Effector CD8-positive, alpha-beta T cell (primary cell): ENCODE data around the gene XAGE2.
"Not testable (repeated sequence)": the region's sequence is repeated elsewhere in the genome, so short reads cannot be mapped to it uniquely, and the experiment has no call there.

Experiments
- DNase-seq: peaks from one replicate; lab custom pipeline; 2025; lab: John Stamatoyannopoulos, UW
- total RNA-seq, 4 experiments: gene quantifications; one replicate each; lab custom pipeline; 2026; lab: John Stamatoyannopoulos, UW

Gene XAGE2, protein sequence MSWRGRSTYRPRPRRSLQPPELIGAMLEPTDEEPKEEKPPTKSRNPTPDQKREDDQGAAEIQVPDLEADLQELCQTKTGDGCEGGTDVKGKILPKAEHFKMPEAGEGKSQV
- total RNA-seq, result 0 reads per million in 4 experiments

DNA sequence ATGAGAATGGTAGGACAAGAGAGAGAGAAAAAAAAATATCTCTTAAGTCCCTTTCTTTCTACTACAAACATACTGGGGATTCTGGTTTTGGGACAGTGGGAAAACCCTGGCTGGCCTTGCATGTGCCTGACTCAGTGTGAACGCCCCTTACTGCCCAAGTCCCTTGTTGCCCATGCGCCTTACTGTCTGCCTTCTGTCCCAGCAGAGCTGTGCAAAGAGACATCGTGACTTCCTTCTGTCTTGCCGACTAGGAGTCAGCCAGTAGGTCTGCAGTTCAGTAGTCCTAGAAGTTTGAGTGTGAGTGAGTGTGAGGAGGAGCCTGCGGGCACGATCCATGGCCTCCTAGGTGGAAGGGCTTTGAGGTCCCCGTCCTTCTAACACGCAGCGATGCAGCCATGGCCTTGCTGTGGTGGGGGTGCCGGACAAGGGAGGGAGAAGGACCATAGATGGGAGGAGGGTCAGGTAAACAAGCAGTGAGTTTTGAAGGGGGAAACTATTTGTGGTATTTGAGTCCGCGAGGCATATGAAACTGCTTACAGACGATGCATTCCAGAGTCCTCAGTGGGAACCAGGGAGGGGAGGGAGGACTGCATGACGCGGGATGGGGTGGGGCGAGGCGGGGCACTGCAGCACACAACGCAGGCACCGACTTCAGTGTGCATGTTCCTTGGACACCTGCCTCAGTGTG lies at the start of gene XAGE2:
TSS of gene XAGE2 (plus strand) at position 654 of the 688 bp plus-strand sequence. CDS start 994 bp downstream, outside the sequence.
- DNase-seq, result no peak

DNA sequence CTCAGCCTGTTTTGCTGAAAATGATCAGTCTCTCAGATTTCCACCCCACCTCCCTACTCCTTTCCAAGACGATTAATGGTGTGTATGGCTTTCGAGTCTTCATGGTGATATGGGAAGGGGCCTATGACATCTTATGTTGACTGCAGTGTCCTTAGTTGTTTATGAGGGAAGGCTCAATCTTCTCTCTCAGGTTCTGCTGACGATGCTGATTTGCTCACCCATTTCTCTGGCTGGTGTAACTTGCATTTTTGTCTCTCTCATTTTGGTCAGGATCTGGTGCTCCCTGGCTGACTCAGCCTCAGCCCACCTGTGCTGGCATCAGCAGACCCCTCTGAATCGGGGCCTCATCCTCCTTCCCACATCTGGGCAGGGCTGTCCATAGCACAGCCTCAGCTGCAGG lies 31.4 kb upstream of the XAGE2 start:
- DNase-seq, result no peak

DNA sequence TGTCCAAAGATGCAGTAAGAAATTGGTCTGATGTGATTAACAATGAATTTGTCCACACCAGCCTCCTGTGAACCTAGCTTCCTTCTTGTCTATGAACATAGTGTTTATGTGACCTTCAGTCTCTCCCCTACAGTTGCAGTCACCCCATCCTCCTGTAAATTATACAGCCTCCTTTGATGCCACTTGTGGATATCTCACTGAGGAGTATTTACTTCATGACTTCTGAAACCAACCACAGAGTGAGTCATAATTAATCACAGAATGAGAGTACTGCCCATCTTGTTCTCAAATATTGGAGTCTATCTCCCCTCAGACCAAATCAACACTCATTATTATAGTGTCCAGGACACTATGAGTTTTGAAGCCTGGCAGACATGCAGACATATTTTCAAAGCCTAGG lies 27.3 kb upstream of the XAGE2 start:
- no peak for DNase-seq

DNA sequence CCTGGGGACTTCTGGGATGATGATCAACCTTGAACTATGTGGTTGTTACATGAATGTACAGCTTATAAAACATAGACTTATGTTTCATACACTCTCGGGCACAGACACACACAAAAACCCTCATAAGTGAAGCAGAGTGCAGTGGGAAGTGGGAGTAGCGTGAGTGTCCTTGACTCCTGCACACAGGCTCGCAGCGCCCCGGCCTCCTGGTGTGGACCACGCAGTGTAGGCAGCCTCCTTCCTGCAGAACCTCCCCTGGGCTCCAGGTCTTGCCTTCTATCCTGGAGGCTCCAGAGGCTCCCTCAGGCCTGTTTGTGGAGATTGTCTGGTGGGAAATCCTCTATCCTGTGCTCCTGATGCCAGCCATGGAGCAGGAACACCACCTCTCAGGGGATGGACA lies 25.7 kb upstream of the XAGE2 start:
- not testable (repeated sequence) for DNase-seq

DNA sequence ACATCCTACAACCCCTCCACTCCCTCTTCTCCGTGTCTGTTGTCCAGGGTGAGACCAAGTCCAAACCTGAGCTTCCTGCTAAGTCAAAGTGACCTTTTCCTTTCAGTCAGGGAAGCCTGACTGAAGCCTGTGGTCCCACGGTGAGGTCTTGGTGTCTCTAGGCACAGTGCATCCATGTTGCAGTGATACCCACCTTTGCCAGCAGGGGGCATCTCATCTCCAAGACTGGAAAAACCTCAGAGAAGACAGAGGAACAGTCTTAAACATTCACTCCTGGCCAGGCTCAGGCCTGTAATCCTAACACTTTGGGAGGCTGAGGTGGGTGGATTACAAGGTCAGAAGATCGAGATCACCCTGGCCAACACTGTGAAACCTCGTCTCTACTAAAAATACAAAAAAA lies 23.4 kb upstream of the XAGE2 start:
- peak; percentile 0 for DNase-seq

DNA sequence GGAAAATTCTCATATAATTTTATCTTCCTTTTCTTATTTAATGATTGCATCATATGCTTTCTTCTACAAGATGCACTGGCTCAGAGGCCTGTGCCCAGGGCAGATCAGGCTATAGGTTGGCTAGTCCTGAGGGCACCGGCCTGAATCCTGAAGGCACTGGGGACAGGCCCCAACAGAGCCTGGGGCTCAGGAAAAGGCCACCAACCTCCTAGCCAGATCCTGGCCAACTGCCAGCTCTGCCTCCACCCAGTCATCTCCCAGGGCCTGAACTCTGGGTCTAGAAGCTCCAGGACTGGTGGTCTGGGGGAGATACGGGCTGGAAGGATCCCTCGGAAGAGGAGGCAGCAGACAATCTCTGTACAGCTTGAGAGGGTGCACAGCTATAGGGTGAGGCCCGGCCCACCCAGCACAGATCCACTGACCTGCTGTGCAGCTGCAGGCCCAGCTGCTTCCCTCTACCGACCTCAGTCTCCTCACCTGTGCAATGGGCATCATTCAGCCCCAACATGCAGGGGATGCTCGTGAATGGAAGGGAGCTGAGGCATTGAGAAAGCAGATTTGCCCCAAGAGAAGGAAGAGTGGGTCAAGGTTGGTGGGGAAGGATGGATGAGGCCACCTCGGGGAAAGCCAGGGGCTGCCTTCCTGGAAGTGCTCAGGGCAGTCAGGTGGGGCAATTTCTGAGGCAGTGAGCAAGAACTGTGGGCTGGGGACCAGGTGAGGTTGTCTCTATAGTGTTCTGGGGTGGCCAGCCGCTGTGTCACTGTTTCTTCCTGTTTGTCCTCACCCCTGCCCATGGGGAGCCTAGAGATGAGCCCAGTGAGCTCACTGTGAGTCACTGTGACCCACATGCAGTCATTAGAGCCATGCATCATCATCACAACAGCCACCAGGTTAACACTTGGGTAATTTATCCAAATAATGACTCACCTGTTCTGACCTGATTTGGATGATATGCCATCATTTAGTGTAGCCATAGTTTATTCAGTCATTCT lies 22.4 kb upstream of the XAGE2 start:
- no peak for DNase-seq

DNA sequence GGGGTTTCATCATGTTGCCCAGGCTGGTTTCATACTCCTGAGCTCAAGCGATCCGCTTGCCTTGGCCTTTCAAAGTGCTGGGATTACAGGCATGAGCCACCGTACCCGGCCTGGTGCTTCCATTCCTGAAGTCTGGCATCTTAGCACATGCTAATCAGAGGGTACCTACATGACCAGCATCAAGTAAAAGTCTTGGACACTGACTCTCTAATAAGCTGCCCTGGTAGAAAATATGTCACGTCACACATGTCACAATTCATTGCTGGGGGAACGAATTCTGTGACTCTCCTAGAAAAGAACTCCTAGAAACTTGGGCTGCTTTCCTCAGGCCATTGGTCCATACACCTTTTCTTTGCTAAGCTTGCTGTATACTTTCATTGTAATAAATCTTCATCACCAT lies 19.1 kb upstream of the XAGE2 start:
- DNase-seq, result no peak

DNA sequence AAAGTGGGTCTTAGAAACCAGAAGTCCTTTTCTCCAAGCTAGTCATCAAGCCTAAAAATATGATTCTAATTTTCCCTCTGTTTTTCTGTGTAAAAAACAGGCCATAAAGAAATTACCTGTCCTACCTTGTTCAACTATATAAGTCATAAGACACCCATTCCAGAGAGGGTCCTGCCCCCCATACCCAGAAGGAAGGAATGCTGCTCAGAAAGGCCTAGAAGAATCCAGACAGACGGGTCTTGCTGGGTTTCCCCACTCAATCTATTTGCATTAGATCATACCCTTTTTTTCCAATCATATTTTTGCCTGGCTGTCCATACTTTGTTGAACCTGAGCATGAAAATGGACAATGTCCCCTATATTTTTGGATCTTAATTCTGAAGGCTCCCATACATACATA lies 16.3 kb upstream of the XAGE2 start:
- DNase-seq, result no peak

DNA sequence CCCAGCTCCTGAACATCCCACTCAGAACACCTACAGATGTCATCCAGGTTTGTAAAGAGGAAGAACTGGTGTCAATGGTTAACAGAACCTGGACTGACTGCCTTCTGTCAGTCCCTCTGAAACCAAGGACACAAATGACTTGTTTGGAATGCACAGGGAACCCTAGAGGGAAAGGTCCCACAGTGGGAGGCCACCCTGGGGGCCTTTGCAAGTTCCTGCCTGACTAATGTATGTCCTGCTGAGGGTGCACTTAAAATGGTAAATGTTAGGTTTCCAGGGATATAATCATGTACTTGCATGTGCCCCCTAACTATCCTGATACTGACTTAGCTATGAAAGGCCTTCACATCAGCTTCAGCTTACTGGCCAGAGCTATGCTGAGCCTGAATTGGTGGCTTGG lies 15.0 kb upstream of the XAGE2 start:
- no peak for DNase-seq

DNA sequence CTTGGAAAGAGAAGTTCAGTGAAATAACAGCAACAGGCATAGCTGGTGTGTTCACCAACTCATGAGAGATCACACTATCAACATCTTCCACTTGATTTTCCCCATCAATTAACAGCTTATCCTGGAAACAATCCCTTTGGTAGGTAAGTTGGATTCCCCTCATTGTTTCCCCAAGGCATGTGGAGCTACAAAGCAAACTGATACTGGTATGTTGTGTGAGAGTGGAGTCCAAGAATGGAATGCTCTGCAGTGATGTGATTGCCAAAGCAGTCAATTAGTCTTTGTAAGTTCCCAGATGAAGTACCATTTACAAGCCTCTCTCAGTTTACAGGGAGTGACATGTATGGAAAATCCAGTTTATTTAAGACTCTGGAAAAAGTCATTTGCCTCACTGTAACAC lies 13.7 kb upstream of the XAGE2 start:
- DNase-seq, result no peak

DNA sequence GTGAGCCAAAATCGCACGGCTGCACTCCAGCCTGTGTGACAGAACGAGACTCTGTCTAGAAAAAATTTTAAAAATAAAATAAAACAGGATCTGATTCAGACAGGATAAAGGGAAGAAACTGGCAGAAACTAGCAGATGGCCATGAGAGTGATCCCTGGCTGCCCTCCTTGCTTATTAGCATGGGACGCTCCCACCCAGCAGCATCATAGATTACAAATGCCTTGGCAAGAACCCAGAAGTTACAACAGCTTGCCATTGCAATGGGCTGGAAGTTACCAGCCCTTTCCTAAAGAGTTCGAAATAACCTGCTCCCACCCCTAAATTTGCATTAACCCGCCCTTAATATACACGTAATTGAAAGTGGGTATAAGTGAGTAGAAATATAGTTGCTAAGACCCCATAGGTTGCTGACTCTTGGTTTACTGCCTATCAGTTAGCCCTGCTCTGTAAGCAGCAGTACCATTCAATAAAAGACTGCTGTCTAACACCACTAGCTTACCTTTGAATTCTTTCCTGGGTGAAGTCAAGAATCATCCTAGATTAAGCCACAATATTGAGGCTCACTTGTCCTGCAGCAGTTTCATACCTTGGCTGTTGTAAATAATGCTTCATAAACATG lies 9.1 kb upstream of the XAGE2 start:
- no peak for DNase-seq

DNA sequence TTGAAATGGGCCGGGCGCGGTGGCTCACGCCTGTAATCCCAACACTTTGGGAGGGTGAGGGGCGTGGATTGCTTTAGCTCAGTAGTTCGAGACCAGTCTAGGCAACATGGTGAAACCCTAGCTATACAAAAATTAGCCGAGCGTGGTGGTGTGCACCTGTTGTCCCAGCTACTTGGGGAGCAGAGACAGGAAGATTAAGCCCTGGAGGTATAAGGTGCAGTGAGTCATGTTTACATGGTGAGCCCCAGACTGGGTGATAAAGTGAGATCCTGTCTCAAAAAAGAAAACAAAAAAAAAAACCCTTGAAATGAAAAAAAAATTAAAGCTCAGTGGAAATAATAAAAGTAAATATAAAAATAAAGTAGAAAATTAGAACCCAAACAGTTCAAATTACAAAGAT lies 6.9 kb upstream of the XAGE2 start:
- DNase-seq, result no peak

DNA sequence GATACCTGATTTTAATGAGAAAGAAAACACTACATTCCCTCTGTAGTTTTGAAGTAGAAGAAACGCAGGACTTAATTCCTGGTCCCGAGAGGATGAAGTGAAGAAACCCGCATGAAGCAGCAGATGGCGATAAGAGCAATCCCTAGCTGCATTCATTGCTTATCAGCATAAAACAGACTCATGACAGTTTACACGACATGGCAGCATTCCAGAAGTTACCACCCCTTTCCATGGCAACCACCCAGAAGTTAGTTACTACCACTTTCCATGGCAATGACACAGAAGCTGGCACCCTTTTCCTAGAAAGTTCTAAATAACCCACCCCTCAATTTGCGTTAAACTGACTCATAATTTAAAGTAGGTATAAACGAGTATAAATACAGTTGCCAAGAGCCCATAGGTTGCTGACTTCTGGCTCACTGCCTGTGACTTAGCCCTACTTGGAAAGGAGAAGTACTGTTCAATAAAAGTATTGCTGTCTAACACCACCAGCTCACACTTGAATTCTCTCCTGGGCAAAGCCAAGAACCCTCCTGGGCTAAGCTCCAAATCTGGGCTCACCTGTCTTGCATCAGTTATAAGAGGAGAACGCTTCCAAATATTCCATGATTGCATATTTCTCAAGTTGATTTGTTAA lies 5.5 kb upstream of the XAGE2 start:
- DNase-seq, result no peak

DNA sequence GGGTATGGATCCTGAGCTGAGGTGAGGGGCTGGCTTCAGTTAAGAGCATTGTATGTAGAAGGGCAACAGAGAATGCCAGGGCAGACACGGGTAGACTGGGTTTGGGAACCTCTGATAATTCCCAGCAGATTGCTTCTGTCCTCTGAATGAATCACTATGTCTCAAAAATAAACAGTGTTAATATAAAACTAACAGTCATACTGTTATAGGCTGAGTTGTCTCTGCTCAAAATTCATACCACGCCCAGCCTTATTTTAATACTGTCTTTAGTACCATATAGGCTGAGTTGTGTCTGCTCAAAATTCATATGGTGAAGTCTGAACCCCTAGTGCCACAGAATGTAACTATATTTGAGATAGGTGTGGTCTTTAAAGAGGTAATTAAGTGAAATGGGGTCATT lies 10.0 kb downstream of the XAGE2 start:
- no peak for DNase-seq

DNA sequence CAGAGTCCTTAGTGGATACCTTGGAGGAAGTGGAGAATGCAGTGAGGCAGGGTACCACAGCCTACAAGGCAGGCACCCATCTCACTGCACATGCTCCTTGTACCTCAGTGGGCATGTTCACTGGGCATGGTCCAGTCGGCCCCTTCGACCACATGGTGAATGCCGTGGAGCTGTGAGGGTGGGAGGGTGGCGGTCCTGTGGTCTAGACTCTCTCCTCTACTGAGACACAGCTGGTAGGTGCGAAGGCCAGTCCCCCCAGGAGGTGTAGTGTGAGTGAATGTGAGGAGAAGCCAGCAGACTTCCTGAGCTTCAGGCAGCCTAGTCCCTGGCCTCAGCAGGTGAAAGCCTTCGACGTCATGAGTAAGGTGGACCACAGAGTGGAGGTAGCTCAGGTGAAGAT lies 12.2 kb downstream of the XAGE2 start:
- DNase-seq, result no peak

DNA sequence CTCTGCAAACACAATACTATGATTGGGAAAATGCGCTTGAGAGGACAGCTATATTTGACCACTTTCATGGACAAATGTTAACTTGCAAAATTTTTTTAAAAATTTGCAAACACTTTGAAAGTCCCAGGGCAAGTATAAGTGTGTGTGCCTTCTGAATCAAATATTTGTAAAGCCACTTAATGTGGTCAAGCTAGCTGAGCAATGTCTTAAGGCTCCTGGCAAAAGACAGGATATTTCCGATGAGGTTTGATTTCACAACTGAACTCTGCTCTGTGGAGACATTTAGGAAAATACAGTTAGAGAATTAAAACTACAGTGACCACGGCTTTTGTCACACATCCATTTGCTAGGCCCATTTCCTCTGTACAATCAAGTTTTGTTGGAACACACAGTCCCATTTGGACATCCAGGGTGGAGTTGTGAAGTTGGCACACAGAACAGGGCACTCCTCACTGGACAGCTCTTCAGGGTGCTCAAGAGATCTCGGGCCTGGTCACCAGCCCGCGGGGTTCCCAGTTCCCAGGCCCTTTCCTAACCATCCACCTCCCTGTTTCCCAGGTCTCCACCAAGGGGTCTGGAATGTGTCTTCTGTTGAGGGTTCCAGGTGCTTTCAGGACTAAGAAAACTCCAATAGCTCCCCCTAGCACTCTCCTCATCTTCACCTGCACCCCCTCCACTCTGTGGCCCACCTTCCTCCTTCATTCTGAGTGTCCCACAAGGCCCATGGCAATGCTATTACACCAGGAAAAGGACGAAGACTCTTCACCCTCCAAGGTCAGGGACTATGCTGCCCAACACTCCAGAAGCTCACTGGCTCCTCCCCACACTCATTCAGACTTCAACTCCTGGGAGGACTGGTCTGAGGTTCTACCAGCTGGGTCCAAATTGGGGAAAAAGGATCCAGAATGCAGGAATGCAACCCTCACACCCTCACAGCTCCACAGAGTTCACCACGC lies 41.9 kb downstream of the XAGE2 start:
- no peak for DNase-seq

DNA sequence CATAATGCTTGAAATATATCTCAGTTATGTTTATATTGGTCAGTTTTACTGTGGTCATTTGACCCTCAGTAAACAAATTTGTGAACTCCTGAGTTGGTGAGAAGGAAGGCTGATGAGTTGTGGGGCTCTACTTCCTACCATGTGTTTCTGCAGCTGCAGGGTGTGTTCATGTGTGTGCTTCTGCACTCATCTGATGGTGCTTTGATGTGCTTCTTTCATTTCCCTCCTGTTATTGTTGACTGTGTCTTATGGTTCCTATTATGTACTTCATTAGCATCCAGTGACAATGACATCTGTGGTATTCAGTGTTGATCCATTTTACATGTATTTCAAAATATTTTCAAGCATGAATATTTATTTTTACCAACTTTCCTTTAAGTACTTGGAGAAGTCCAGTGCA lies 46.5 kb downstream of the XAGE2 start:
- DNase-seq, result no peak

DNA sequence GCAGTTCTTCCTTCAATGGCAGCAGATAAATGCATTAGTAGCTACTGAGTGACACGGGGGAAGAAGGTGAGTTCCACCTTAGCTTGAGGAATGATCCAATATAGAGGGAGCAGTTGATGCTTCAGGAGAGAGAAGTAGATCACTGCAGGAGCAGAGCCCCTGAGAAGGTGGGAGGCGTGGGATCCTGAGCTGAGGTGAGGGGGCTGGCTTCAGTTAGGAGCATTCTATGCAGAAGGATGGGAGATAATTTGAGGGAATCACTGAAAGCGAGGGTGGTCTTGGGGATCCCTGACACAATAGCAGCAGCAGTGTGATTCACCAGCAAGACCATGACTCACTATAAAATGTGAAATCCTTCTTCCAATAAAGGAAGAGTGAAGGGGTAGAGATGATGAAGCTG lies 48.0 kb downstream of the XAGE2 start:
- no peak for DNase-seq

DNA sequence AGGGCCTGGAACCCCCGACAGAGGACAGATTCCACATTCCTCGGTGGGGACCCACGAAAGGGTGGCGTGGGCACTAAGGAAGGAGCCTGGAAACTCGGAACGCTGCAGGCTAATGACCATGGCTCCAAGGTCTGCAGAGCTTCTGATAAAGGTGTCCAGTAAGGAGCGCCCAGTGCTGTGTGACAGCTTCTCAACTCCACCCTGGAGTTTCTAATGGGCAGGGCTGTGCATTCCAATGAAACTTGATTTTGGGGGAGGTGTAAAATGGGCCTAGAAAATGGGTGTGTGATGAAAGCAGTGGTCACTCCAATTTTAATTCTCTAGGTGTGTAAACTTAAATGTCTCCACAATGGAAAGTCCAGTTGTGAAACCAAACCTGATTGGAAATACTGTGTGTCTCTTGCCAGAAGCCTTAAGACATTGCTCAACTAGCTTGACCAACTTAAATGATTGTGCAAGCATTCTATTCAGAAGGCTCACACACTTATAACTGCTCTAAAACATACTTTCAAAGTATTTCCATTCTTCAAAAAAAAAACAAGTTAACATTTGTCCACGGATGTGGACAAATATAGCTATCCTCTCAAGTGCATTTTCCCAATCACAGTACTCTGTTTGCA lies 52.1 kb downstream of the XAGE2 start:
- DNase-seq, result no peak

DNA sequence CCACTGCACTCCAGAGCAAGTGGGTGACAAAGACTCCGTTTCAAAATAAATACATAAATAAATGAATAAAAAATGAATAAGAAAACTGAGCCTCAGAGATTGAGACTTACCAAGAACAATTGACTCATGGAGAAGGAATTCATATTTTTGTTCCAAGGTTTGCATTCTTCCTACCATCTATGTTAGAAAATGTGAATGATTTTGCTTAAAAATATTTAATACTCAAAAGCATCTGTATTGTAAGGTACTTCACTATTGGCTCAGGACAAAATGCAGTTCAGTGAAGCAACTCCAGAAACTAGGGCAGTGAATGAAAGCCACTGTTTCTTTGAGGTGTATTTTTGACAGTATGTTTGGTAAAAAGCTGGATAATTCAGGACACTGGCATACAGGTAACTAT lies 54.1 kb downstream of the XAGE2 start:
- DNase-seq, result no peak
